Spinal cord (tissue), 10 donors: ENCODE data around the gene LSAMP. TPM values are rescaled to one million over a fixed set of nuclear protein-coding genes. Genes with fewer than 3 reads are reported as not detected.

ENCODE experiments used
- DNase-seq, 6 donors: peaks; one replicate each; pipeline versions ENCODE4 v3.0.0 to v3.0.0-alpha.2; 2013 to 2015; ENCODE audit warnings: low spot score in 6 of 6, low read depth in 4 of 6
- H3K27ac ChIP-seq: one replicate; pipeline ENCODE4 v1.5.1; 2013; ENCODE audit warnings: low read depth, low read length, control low read depth
- H3K27me3 ChIP-seq: one replicate; pipeline ENCODE4 v1.6.1; 2013; ENCODE audit warnings: low read length; ENCODE audit not compliant: control insufficient read depth, insufficient read depth
- H3K36me3 ChIP-seq: one replicate; pipeline ENCODE4 v1.6.1; 2013; ENCODE audit warnings: low read length; ENCODE audit not compliant: control insufficient read depth, insufficient read depth
- H3K4me1 ChIP-seq: one replicate; pipeline ENCODE4 v1.6.1; 2013; ENCODE audit warnings: low read length; ENCODE audit not compliant: control insufficient read depth, insufficient read depth
- H3K4me3 ChIP-seq: one replicate; pipeline ENCODE4 v1.5.1; 2013; ENCODE audit warnings: low read depth, low read length, control low read depth
- H3K9me3 ChIP-seq: one replicate; pipeline ENCODE4 v1.6.1; 2013; ENCODE audit warnings: low read length; ENCODE audit not compliant: control insufficient read depth, insufficient read depth
- WGBS: methylation state at CpG from one replicate; pipeline ENCODE4 v1.1.5; 2013; ENCODE audit warnings: missing lambda C conversion rate; ENCODE audit not compliant: insufficient coverage; 5-methylcytosine and 5-hydroxymethylcytosine counted together
- polyA plus RNA-seq, 2 donors: library from polyadenylated mRNA; unstranded; fragments of 120-200 nt; gene quantifications; one replicate each; pipeline ENCODE4 v1.2.1, GENCODE V29; 2013; ENCODE audit not compliant: insufficient read length in 2 of 2
- total RNA-seq, 2 donors: library from RNA; depleted of rRNA in 1 of 2; stranded (reverse); fragments of 120-200 nt in 1 of 2; fragments of >200 nt in 1 of 2; gene quantifications; one replicate each; pipeline versions ENCODE4 v1.2.3 to v1.2.4, GENCODE V29; 2013 to 2014
- donor health status: healthy.

LSAMP gene
- total and polyA plus RNA-seq, 4 donors = 69.4 to 174 (median 108) TPM

- H3K4me3 ChIP-seq = no peak overlapping the region
- no peak for DNase-seq
- H3K9me3 ChIP-seq = no peaks in the 10 kb centered on the region
- no peak overlapping the region for H3K27ac ChIP-seq
- no peaks in the 10 kb centered on the region for H3K36me3 ChIP-seq
- WGBS = 74% methylated on average over 5 of the region's 5 CpGs
- H3K4me1 ChIP-seq = no peaks in the 10 kb centered on the region
- no peaks in the 10 kb centered on the region for H3K27me3 ChIP-seq
Measured at GRCh38 chr3:116263842-116264545, 181.3 kb downstream of the LSAMP start.

GRCh38 chr3:116260491-116260890 lies 184.8 kb downstream of the LSAMP start:
- no peak overlapping the region for H3K4me3 ChIP-seq
- no peaks in the 10 kb centered on the region for H3K4me1 ChIP-seq
- WGBS = no CpG with 5 or more reads among the region's 2 CpGs
- DNase-seq = no peak
- H3K36me3 ChIP-seq = no peaks in the 10 kb centered on the region
- no peak overlapping the region for H3K27ac ChIP-seq
- no peaks in the 10 kb centered on the region for H3K27me3 ChIP-seq
- H3K9me3 ChIP-seq = no peaks in the 10 kb centered on the region

- no peak for DNase-seq
- H3K27ac ChIP-seq = no peak overlapping the region
- no peaks in the 10 kb centered on the region for H3K9me3 ChIP-seq
- H3K4me1 ChIP-seq = no peaks in the 10 kb centered on the region
- no peaks in the 10 kb centered on the region for H3K36me3 ChIP-seq
- H3K4me3 ChIP-seq = no peak overlapping the region
- no peaks in the 10 kb centered on the region for H3K27me3 ChIP-seq
Measured at GRCh38 chr3:116259984-116260383, 185.3 kb downstream of the LSAMP start.

- no peak for DNase-seq
- 50% methylated on average over 2 of the region's 4 CpGs for WGBS
- Histone ChIP-seq H3K27me3 (no peaks in the 10 kb centered on the region), H3K36me3 (no peaks in the 10 kb centered on the region), H3K9me3 (no peaks in the 10 kb centered on the region), H3K4me3 (no peak overlapping the region), H3K27ac (no peak overlapping the region), H3K4me1 (no peaks in the 10 kb centered on the region)
Measured at GRCh38 chr3:116256843-116257485, 188.3 kb downstream of the LSAMP start.

- Histone ChIP-seq H3K9me3 (no peaks in the 10 kb centered on the region), H3K4me1 (peaks cover 3% of the 10 kb centered on the region), H3K4me3 (no peak overlapping the region), H3K36me3 (no peaks in the 10 kb centered on the region), H3K27ac (no peak overlapping the region), H3K27me3 (no peaks in the 10 kb centered on the region)
- WGBS = 92% methylated on average over 2 of the region's 3 CpGs
- DNase-seq = no peak
Measured at GRCh38 chr3:116254541-116254940, 190.7 kb downstream of the LSAMP start.

GRCh38 chr3:116253511-116253910 lies 191.8 kb downstream of the LSAMP start:
- Histone ChIP-seq H3K27ac (no peak overlapping the region), H3K4me3 (no peak overlapping the region), H3K27me3 (no peaks in the 10 kb centered on the region), H3K36me3 (no peaks in the 10 kb centered on the region), H3K9me3 (no peaks in the 10 kb centered on the region), H3K4me1 (peaks cover 3% of the 10 kb centered on the region)
- DNase-seq = no peak
- 0% methylated on average over 1 of the region's 4 CpGs for WGBS

GRCh38 chr3:116247605-116248004 lies 197.7 kb downstream of the LSAMP start:
- Histone ChIP-seq H3K9me3 (no peaks in the 10 kb centered on the region), H3K27me3 (no peaks in the 10 kb centered on the region), H3K27ac (no peak overlapping the region), H3K36me3 (no peaks in the 10 kb centered on the region), H3K4me3 (no peak overlapping the region), H3K4me1 (peaks cover 3% of the 10 kb centered on the region)
- no peak for DNase-seq
- WGBS = 88% methylated on average over 1 of the region's 1 CpG

GRCh38 chr3:116246406-116246980 lies 198.8 kb downstream of the LSAMP start:
- WGBS = 100% methylated on average over 1 of the region's 7 CpGs

GRCh38 chr3:116242825-116243224 lies 202.5 kb downstream of the LSAMP start:
- Histone ChIP-seq H3K9me3 (no peaks in the 10 kb centered on the region), H3K36me3 (no peaks in the 10 kb centered on the region), H3K27me3 (no peaks in the 10 kb centered on the region), H3K4me1 (no peaks in the 10 kb centered on the region), H3K27ac (no peak overlapping the region), H3K4me3 (no peak overlapping the region)
- DNase-seq = no peak
- WGBS = no CpG with 5 or more reads among the region's 2 CpGs

More at GRCh38 chr3:116246406-116246980, 198.8 kb downstream of the LSAMP start:
- Histone ChIP-seq H3K9me3 (no peaks in the 10 kb centered on the region), H3K36me3 (no peaks in the 10 kb centered on the region), H3K27me3 (no peaks in the 10 kb centered on the region), H3K4me1 (peaks cover 3% of the 10 kb centered on the region), H3K4me3 (no peak overlapping the region), H3K27ac (no peak overlapping the region)
- peak in 2 of 6 donors; percentile 80 to 88 for DNase-seq

- Histone ChIP-seq H3K36me3 (no peaks in the 10 kb centered on the region), H3K4me1 (no peaks in the 10 kb centered on the region), H3K27me3 (no peaks in the 10 kb centered on the region), H3K9me3 (no peaks in the 10 kb centered on the region), H3K4me3 (no peak overlapping the region), H3K27ac (no peak overlapping the region)
- no peak for DNase-seq
- no CpG with 5 or more reads among the region's 3 CpGs for WGBS
Measured at GRCh38 chr3:116241677-116242076, 203.6 kb downstream of the LSAMP start.
